ENCODE results near the gene COG5. TPM values are rescaled to one million over a fixed set of nuclear protein-coding genes. Genes with fewer than 3 reads are reported as not detected.

Gene COG5
- total RNA-seq, 1 donor from 2014 or later = 39.6 TPM

DNA sequence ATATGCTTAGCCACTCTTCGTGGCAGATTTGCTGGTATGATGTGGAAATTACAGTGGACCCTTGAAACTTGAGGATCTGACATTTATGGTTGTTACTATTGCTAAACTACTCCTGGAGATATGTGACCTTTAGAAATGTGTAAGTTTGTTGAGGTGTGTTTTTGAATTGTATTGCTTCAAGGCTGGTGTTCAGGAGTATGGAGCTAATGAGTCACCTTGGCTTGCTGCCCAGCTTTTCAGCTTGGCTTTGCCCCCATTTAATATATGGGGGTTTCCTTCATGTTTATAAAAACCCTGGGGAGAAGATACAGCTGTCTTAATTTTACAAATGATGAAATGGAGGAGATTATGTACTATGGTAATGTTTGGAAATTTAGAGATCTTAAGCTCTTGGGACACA is 383.3 kb downstream of the COG5 start:
- DNase-seq (no peak), ATAC-seq (peak; percentile 15)
- TF ChIP-seq, protein P1, sequence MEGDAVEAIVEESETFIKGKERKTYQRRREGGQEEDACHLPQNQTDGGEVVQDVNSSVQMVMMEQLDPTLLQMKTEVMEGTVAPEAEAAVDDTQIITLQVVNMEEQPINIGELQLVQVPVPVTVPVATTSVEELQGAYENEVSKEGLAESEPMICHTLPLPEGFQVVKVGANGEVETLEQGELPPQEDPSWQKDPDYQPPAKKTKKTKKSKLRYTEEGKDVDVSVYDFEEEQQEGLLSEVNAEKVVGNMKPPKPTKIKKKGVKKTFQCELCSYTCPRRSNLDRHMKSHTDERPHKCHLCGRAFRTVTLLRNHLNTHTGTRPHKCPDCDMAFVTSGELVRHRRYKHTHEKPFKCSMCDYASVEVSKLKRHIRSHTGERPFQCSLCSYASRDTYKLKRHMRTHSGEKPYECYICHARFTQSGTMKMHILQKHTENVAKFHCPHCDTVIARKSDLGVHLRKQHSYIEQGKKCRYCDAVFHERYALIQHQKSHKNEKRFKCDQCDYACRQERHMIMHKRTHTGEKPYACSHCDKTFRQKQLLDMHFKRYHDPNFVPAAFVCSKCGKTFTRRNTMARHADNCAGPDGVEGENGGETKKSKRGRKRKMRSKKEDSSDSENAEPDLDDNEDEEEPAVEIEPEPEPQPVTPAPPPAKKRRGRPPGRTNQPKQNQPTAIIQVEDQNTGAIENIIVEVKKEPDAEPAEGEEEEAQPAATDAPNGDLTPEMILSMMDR (IDR thresholded peaks at IDR 0.05) = no peak
- intact Hi-C loops (cut with DNase I) = no loop called here
- Histone ChIP-seq H3K27me3 (no peaks in the 10 kb centered on the region), H3K27ac (no peak overlapping the region), H3K9me3 (no peaks in the 10 kb centered on the region), H3K4me1 (peaks cover 24% of the 10 kb centered on the region), H3K36me3 (peaks cover 55% of the 10 kb centered on the region), H3K4me3 (no peak overlapping the region)

DNA sequence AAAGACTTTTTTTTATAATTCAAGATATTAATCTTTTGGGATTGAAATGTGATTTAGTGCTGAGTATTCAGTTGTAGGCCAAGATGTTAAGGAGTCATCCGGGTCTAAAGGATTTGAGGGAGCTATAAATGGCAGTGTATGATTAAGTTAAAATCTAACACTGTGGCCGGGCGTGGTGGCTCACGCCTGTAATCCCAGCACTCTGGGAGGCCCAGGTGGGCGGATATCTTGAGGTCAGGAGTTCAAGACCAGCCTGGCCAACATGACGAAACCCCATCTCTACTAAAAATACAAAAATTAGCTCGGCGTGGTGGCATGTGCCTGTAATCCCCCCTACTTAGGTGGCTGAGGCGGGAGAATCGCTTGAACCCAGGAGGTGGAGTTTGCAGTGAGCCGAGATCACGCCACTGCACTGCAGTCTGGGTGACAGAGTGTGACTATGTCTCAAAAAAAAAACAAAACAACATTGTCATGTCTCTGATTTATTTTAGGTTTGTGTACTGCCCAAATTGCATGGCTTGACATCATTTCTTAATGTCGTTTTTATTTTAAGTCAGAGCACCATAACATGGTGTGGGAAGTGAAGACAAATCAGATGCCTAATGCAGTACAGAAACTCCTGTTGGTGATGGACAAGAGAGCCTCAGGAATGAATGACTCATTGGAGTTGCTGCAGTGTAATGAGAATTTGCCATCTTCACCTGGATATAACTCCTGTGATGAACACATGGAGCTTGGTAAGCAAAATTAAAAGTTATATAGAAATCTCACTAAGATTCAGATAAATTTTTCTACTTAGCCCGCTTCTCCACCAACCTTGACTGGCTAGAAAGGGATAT is 384.2 kb downstream of the COG5 start:
- Histone ChIP-seq H3K4me3 (no peak overlapping the region), H3K9me3 (no peaks in the 10 kb centered on the region), H3K4me1 (peaks cover 30% of the 10 kb centered on the region), H3K27me3 (no peaks in the 10 kb centered on the region), H3K27ac (no peak overlapping the region), H3K36me3 (peaks cover 47% of the 10 kb centered on the region)
- ATAC-seq = no peak
- TF ChIP-seq, protein P1 (IDR thresholded peaks at IDR 0.05) = no peak
- DNase-seq = no peak
- intact Hi-C loops (cut with DNase I) = no loop called here

DNA sequence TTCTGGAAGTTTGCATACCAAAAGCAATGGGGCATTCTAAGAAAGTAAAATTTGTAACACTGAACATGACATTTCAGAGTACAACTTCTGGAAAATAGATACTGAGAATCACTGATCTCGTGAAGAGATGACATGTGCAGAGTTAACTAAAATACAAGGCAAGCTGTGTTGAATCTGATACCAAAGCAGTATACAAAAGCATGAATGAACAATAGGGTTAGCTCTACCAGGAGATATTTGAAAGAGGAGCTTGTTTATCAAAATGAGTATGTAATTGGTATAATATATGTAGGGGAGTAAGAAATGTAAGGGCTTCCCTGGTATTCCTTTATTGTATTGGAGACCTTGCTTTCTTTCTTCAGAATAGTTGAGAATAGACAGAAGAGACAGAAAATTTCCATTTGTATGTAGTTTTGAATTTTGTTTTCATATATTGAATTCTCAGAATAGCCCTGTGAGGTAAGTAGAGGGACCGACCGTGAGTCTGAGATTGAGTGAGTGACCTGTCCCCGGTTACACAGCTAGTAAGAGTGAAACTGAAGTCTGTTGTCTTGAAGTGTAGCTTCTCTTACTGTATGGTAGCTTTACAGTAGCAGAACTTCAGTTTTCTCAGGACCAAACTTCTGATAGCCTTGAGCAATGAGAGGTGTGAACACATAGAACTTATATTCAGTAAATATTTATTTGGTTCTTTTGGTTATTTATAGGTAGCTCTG is 389.9 kb downstream of the COG5 start:
- peaks cover 9% of the 10 kb centered on the region for H3K36me3 ChIP-seq
- H3K27me3 ChIP-seq = no peaks in the 10 kb centered on the region
- peaks cover 55% of the 10 kb centered on the region for H3K4me1 ChIP-seq
- no peaks in the 10 kb centered on the region for H3K9me3 ChIP-seq
- intact Hi-C loops (cut with DNase I) = no loop called here
- H3K27ac ChIP-seq = no peak overlapping the region
- no peak for ATAC-seq
- TF ChIP-seq, protein P1 (IDR thresholded peaks at IDR 0.05) = no peak
- DNase-seq = no peak
- H3K4me3 ChIP-seq = no peak overlapping the region

DNA sequence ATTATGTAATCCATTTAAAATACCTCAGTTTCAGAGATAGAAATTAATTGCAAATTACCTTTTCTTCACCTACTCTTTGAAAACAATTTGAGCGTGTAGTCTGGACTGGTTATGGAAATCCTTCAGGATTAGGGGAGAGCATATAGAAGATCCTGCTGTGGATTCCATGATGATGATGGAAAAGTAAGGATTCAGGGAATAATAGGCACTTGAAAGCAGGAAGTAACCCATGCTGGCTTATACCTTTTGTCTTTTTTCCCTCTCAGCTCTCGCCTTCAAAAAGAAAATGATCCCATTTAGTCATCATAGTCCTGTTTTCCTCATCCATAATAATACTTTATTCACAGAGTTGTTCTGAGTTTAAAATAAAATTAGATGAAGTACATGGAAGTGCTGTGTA is 390.5 kb downstream of the COG5 start:
- Histone ChIP-seq H3K4me3 (no peak overlapping the region), H3K4me1 (peaks cover 55% of the 10 kb centered on the region), H3K27me3 (no peaks in the 10 kb centered on the region), H3K9me3 (no peaks in the 10 kb centered on the region), H3K36me3 (peaks cover 9% of the 10 kb centered on the region), H3K27ac (no peak overlapping the region)
- TF ChIP-seq, protein P1 (IDR thresholded peaks at IDR 0.05) = no peak
- intact Hi-C loops (cut with DNase I) = no loop called here
- DNase-seq = no peak
- no peak for ATAC-seq

DNA sequence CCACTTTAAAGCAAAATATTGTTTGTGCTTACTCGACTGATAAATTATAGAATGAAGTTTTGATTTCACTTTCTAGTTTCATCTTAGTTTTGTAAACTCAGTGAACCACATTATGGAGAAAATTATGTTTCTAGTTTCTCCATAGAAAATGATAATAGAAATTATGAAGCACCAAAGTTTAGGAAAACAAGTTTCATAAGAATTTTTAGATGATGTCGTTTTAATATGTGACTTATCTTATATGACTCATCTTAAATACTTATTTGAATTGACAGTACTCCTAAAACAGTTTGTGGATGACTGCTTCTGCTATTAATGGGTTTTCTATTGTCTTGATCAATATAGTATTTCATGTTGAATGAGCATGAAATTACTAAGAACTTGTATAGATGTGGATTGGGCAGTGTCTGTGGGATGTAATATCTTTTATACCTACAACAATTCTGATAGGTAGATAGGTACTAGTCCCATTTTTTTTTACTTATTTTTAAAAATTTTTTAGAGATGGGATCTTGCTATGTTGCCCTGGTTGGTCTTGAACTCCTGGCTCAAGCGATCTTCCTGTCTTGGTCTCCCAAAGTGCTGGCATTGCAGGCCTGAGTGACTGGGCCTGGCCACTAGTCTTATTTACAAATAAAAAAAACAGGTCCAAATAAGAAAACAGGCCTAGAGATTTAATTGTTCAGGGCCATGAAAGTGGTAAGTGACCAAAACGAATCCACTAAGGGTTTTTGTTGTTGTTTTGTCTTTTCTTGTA is 391.3 kb downstream of the COG5 start:
- Histone ChIP-seq H3K27me3 (no peaks in the 10 kb centered on the region), H3K27ac (no peak overlapping the region), H3K36me3 (peaks cover 9% of the 10 kb centered on the region), H3K4me3 (no peak overlapping the region), H3K4me1 (peaks cover 51% of the 10 kb centered on the region), H3K9me3 (no peaks in the 10 kb centered on the region)
- intact Hi-C loops (cut with DNase I) = no loop called here
- ATAC-seq = no peak
- no peak for DNase-seq
- TF ChIP-seq, protein P1 (IDR thresholded peaks at IDR 0.05) = no peak
